Calu3 (cell line): ENCODE results near the gene CEBPZ. TPM values are rescaled to one million over a fixed set of nuclear protein-coding genes. Genes with fewer than 3 reads are reported as not detected.
A peak's percentile ranks its signal among the peaks of the same experiment; 100 is the strongest.

Source experiments
- BruUV-seq: library from RNA; stranded (reverse); fragments of 400-500 nt; replicated peaks from 2 replicates; lab custom pipeline; 2021; lab: Mats Ljungman, UMichigan
- CTCF ChIA-PET: fragments of 300-600 bp; sonication (Branson Sonifier 250); formaldehyde crosslinking; loops from one replicate; lab custom pipeline; 2022; ENCODE audit warnings: antibody characterized with exemption; lab: Charles Lee
- DNase-seq: peaks from one replicate; pipeline ENCODE4 v3.0.0; 2022
- H3K27ac Mint-ChIP-seq: one replicate; pipeline ENCODE4 v1.8.0; 2022; ENCODE audit warnings: mixed read lengths; ENCODE audit not compliant: unreplicated experiment
- H3K27me3 Mint-ChIP-seq: one replicate; pipeline ENCODE4 v1.8.0; 2022; ENCODE audit warnings: mixed read lengths; ENCODE audit not compliant: unreplicated experiment
- H3K36me3 Mint-ChIP-seq: one replicate; pipeline ENCODE4 v1.8.0; 2022; ENCODE audit warnings: mild to moderate bottlenecking, moderate library complexity, mixed read lengths; ENCODE audit not compliant: insufficient read depth, unreplicated experiment
- H3K4me1 Mint-ChIP-seq: one replicate; pipeline ENCODE4 v1.8.0; 2022; ENCODE audit warnings: mild to moderate bottlenecking, low read depth, mixed read lengths; ENCODE audit not compliant: unreplicated experiment
- H3K4me3 Mint-ChIP-seq: one replicate; pipeline ENCODE4 v1.8.0; 2022; ENCODE audit warnings: mild to moderate bottlenecking, low read depth, moderate library complexity, mixed read lengths; ENCODE audit not compliant: unreplicated experiment
- H3K9me3 Mint-ChIP-seq: one replicate; pipeline ENCODE4 v1.8.0; 2022; ENCODE audit warnings: low read depth, mixed read lengths; ENCODE audit not compliant: unreplicated experiment
- CTCF ChIP-seq: fragments of 200-600 bp; IDR thresholded peaks from one replicate; pipeline ENCODE4 v1.8.0; 2022; ENCODE audit warnings: antibody characterized with exemption; ENCODE audit not compliant: unreplicated experiment
- intact Hi-C: fragments of 100-400 bp; cut with micrococcal nuclease; formaldehyde crosslinking; loops from one replicate; pipeline ENCODE4 v1.10.0; 2022; ENCODE audit not compliant: unreplicated experiment
- total RNA-seq: library from RNA; stranded (reverse); gene quantifications from 2 replicates; pipeline ENCODE4 v1.2.3, GENCODE V29; 2022

The CEBPZ gene
- total RNA-seq, 1 experiment from 2014 or later = 60.7 TPM

- CTCF ChIA-PET = interaction anchor here (0.6 kb wide), 1 partner anchor 55 kb away, joined by 4 read pairs; no protein-coding TSS in a partner anchor
- no peak overlapping the region for H3K4me3 Mint-ChIP-seq
- intact Hi-C loops = no loop called here
- TF ChIP-seq CTCF = no peak
- no peak overlapping the region for H3K27ac Mint-ChIP-seq
- no peaks in the 10 kb centered on the region for H3K4me1 Mint-ChIP-seq
- no peaks in the 10 kb centered on the region for H3K36me3 Mint-ChIP-seq
- H3K27me3 Mint-ChIP-seq = peaks cover 14% of the 10 kb centered on the region
- H3K9me3 Mint-ChIP-seq = no peaks in the 10 kb centered on the region
- no peak for DNase-seq
- no TSS peak for BruUV-seq
Observed at GRCh38 chr2:37180006-37180639, 51.3 kb downstream of the CEBPZ start.

- intact Hi-C loops = no loop called here
- Mint-ChIP-seq H3K27me3 (no peaks in the 10 kb centered on the region), H3K27ac (no peak overlapping the region), H3K36me3 (no peaks in the 10 kb centered on the region), H3K4me3 (no peak overlapping the region), H3K9me3 (no peaks in the 10 kb centered on the region), H3K4me1 (no peaks in the 10 kb centered on the region)
- no peak for DNase-seq
- BruUV-seq = no TSS peak
- no peak for TF ChIP-seq CTCF
- CTCF ChIA-PET = interaction anchor here (0.7 kb wide), 1 partner anchor 111 kb away, joined by 6 read pairs; no protein-coding TSS in a partner anchor
Observed at GRCh38 chr2:37173741-37174140, 57.7 kb downstream of the CEBPZ start.

GRCh38 chr2:37171624-37171950, 59.8 kb downstream of the CEBPZ start:
- H3K27me3 Mint-ChIP-seq = no peaks in the 10 kb centered on the region
- no peak overlapping the region for H3K27ac Mint-ChIP-seq
- intact Hi-C loops = no loop called here
- DNase-seq = no peak
- no peaks in the 10 kb centered on the region for H3K9me3 Mint-ChIP-seq
- no peak for TF ChIP-seq CTCF
- CTCF ChIA-PET = no interaction called here
- no peak overlapping the region for H3K4me3 Mint-ChIP-seq
- H3K36me3 Mint-ChIP-seq = peaks cover 7% of the 10 kb centered on the region
- H3K4me1 Mint-ChIP-seq = no peaks in the 10 kb centered on the region
- BruUV-seq = no TSS peak

GRCh38 chr2:37168217-37168981, 63.0 kb downstream of the CEBPZ start:
- Mint-ChIP-seq H3K4me1 (no peaks in the 10 kb centered on the region), H3K4me3 (peak overlapping the region; percentile 52), H3K9me3 (peaks cover 4% of the 10 kb centered on the region), H3K27ac (peak overlapping the region; percentile 88), H3K27me3 (no peaks in the 10 kb centered on the region), H3K36me3 (peaks cover 7% of the 10 kb centered on the region)
- CTCF ChIA-PET = no interaction called here
- DNase-seq = peak; percentile 44
- intact Hi-C loops = loop anchor here (5.0 kb wide), 1 partner anchor 49 kb away; no protein-coding TSS in a partner anchor
- TF ChIP-seq CTCF = no peak
- BruUV-seq = no TSS peak
